Mesendoderm (in vitro differentiated cells): ENCODE measurements around the gene MAPK8IP2.

Experiments used
- DNase-seq: peaks from one replicate; pipeline ENCODE4 v3.0.0; 2013
- H2AK5ac ChIP-seq: 2 replicates; pipeline ENCODE4 v1.6.1; 2013; ENCODE audit warnings: low read length, inconsistent platforms
- H2BK120ac ChIP-seq: 2 replicates; pipeline ENCODE4 v1.6.1; 2013; ENCODE audit warnings: low read depth, mild to moderate bottlenecking, low read length, moderate library complexity, mixed read lengths
- H2BK15ac ChIP-seq: replicated peaks from 2 replicates; pipeline ENCODE4 v1.6.1; 2013; ENCODE audit warnings: low read depth, mild to moderate bottlenecking, moderate library complexity
- H2BK5ac ChIP-seq: 2 replicates; pipeline ENCODE4 v1.6.1; 2013; ENCODE audit warnings: low read length, inconsistent platforms
- H3K18ac ChIP-seq: 2 replicates; pipeline ENCODE4 v1.6.1; 2013; ENCODE audit warnings: mild to moderate bottlenecking, low read length, mixed read lengths
- H3K23ac ChIP-seq: one replicate; pipeline ENCODE4 v1.6.1; 2013; ENCODE audit warnings: low read length
- H3K27ac ChIP-seq: 2 replicates; pipeline ENCODE4 v1.5.1; 2013; ENCODE audit warnings: low read depth, mild to moderate bottlenecking, inconsistent platforms, low read length, moderate library complexity
- H3K27me3 ChIP-seq: 2 replicates; pipeline ENCODE4 v1.6.1; 2013; ENCODE audit warnings: low read length, control low read depth, mild to moderate bottlenecking, inconsistent platforms; ENCODE audit not compliant: insufficient read depth, poor library complexity
- H3K36me3 ChIP-seq: 2 replicates; pipeline ENCODE4 v1.6.1; 2013; ENCODE audit warnings: low read length, inconsistent platforms; ENCODE audit not compliant: control insufficient read depth, insufficient read depth
- H3K4ac ChIP-seq: one replicate; pipeline ENCODE4 v1.6.1; 2013; ENCODE audit warnings: low read depth, mild to moderate bottlenecking, low read length, moderate library complexity
- H3K4me1 ChIP-seq: 2 replicates; pipeline ENCODE4 v1.6.1; 2013; ENCODE audit warnings: low read depth, low read length, inconsistent platforms; ENCODE audit not compliant: control insufficient read depth
- H3K4me2 ChIP-seq: 2 replicates; pipeline ENCODE4 v1.6.1; 2013; ENCODE audit warnings: low read length
- H3K4me3 ChIP-seq: 2 replicates; pipeline ENCODE4 v1.5.1; 2013; ENCODE audit warnings: mild to moderate bottlenecking, low read length
- H3K56ac ChIP-seq: one replicate; pipeline ENCODE4 v1.6.1; 2013; ENCODE audit warnings: low read length
- H3K79me1 ChIP-seq: 2 replicates; pipeline ENCODE4 v1.6.1; 2013; ENCODE audit warnings: low read length, inconsistent platforms
- H3K79me2 ChIP-seq: 2 replicates; pipeline ENCODE4 v1.6.1; 2013; ENCODE audit warnings: mild to moderate bottlenecking, low read length; ENCODE audit not compliant: control insufficient read depth, insufficient read depth
- H3K9ac ChIP-seq: 2 replicates; pipeline ENCODE4 v1.6.1; 2013; ENCODE audit warnings: low read length, inconsistent platforms
- H4K5ac ChIP-seq: one replicate; pipeline ENCODE4 v1.6.1; 2013; ENCODE audit warnings: low read length
- H4K8ac ChIP-seq: one replicate; pipeline ENCODE4 v1.6.1; 2013; ENCODE audit warnings: low read depth, mild to moderate bottlenecking, control low read depth, low read length, moderate library complexity
- WGBS: extraction: QIAGEN DNeasy Blood & Tissue Kit; methylation state at CpG from one replicate; pipeline ENCODE4 v1.1.7; 2013; ENCODE audit warnings: low lambda C conversion rate, missing lambda C conversion rate; ENCODE audit not compliant: insufficient coverage; ENCODE audit errors: extremely low coverage; 5-methylcytosine and 5-hydroxymethylcytosine counted together

Gene MAPK8IP2

DNA sequence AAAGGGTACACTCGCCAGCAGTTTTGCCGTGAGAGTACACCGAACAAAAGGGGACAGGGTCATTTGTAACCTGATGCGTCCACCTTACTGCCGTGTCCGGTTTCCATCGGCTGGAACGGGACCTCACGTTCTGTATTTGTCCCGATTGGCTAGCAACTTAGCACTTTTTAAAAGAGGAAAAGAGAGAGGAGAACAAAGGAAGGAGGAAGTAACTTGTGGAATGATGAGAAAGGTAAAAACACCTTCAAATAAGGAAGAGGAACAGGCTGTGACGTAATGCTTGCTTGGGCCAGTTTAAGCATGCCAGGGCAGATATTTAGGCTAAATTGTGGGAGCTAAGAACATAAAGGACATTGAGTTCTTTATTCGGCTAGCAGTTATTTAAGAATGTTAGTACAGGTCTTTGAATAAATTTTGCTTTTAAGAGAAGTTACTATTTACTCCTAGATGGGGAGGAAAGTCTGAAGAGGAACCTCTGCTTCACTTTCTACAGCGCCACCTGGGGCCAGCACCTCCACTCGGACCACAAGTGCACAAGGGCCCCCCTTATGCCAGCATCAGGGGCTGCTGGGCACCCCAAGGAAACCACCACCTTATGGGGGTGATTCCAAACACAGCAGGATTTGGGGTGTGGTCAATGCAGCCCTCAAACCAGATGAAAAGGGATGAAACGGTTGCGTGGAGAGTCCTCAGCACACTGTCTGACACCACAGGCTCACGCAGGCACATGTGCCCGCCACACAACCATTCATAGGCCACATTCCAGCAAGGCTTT lies 21.5 kb downstream of the MAPK8IP2 start:
- no peak overlapping the region for H3K9ac ChIP-seq
- H3K18ac ChIP-seq = no peak overlapping the region
- no peak overlapping the region for H3K4me2 ChIP-seq
- no peak overlapping the region for H4K8ac ChIP-seq
- H4K5ac ChIP-seq = no peak overlapping the region
- H2AK5ac ChIP-seq = no peak overlapping the region
- no peak overlapping the region for H3K56ac ChIP-seq
- no peaks in the 10 kb centered on the region for H3K36me3 ChIP-seq
- no peak overlapping the region for H3K4me3 ChIP-seq
- H3K79me1 ChIP-seq = no peaks in the 10 kb centered on the region
- H3K4me1 ChIP-seq = no peaks in the 10 kb centered on the region
- H2BK120ac ChIP-seq = no peak overlapping the region
- no peaks in the 10 kb centered on the region for H3K27me3 ChIP-seq
- H2BK5ac ChIP-seq = no peak overlapping the region
- no peak overlapping the region for H3K27ac ChIP-seq
- no CpG with 5 or more reads among the region's 18 CpGs for WGBS
- no peak overlapping the region for H2BK15ac ChIP-seq
- H3K79me2 ChIP-seq = no peaks in the 10 kb centered on the region
- H3K23ac ChIP-seq = no peak overlapping the region
- DNase-seq = no peak
- no peak overlapping the region for H3K4ac ChIP-seq

DNA sequence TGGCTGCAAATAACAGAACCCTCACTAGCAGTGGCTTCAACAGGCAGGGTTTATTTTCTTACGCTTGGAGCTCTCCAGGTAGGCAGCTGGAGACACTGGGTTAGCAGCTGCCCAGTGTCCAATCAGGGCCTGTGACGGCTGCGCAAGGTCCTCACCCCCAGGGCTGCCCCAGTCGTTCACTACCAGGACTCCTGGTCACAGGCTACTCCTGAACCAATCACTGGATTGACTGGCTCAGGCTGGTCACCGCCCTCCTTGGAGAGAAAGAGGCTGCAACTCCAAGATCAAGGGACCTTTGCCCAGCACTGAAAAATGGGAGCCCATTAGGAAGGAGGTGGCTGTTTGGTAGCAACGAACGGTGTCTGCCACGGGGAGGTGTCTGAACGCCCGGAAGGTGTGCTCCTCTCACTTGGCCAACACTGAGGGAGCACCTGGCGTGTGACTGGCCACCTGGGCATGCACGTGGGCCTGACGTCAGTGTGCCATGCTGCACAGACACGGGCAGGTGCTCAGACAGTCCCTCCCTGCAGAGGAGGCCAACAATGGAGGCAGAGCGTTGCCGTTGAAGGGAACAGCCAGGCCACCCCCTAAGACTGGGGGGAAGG lies 22.2 kb downstream of the MAPK8IP2 start:
- Histone ChIP-seq H2BK120ac (no peak overlapping the region), H3K4me1 (no peaks in the 10 kb centered on the region), H3K4me3 (no peak overlapping the region), H3K79me2 (no peaks in the 10 kb centered on the region), H3K27me3 (no peaks in the 10 kb centered on the region), H2BK15ac (no peak overlapping the region), H3K56ac (no peak overlapping the region), H2BK5ac (no peak overlapping the region), H3K18ac (no peak overlapping the region), H4K5ac (no peak overlapping the region), H3K4me2 (no peak overlapping the region), H3K9ac (no peak overlapping the region), H3K36me3 (no peaks in the 10 kb centered on the region), H2AK5ac (no peak overlapping the region), H3K27ac (no peak overlapping the region), H4K8ac (no peak overlapping the region), H3K23ac (no peak overlapping the region), H3K79me1 (no peaks in the 10 kb centered on the region), H3K4ac (no peak overlapping the region)
- no peak for DNase-seq
- no CpG with 5 or more reads among the region's 16 CpGs for WGBS

DNA sequence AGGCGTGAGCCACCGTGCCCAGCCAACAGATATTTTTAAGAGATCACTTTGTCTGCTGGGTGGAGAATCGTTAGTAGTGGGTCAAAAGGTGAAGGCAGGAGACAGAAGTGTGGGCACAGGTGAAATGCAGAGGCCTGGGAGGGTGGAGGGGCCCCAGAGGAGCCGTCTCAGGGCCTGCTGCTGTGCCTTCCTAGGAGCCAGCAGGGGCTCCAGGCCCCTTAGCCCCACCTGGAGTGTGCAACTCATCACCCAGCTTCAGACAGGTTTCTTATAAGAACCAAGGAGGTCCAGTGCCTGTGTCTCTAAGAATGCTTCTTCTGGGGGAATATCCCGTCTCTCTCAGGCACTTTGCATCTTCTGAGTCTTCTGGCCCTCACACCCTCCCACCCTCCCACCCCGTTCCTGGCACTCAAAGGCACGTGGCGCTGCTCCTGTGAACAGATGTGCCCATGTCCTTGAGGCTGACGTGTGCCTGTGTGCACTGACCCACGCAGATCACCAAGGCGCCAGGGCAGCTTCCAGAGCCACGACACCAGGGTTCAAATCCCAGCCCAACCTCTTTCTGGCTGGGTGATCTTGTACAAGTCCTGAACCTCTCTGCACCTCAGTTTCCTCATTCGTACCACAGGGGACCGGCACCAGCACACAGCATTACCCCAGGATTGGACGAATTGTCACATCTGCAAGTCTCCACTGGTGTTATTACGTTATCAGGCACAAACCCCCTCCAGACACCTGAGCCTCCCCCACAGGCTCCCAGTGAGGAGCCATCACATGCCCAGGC lies 23.9 kb downstream of the MAPK8IP2 start:
- Histone ChIP-seq H2BK120ac (no peak overlapping the region), H3K23ac (no peak overlapping the region), H3K79me1 (peaks cover 1% of the 10 kb centered on the region), H2BK15ac (no peak overlapping the region), H2BK5ac (no peak overlapping the region), H4K8ac (no peak overlapping the region), H3K9ac (no peak overlapping the region), H3K4me1 (no peaks in the 10 kb centered on the region), H3K79me2 (no peaks in the 10 kb centered on the region), H3K18ac (no peak overlapping the region), H3K4me2 (no peak overlapping the region), H3K27me3 (no peaks in the 10 kb centered on the region), H3K27ac (no peak overlapping the region), H3K4me3 (no peak overlapping the region), H2AK5ac (no peak overlapping the region), H3K56ac (no peak overlapping the region), H4K5ac (no peak overlapping the region), H3K4ac (no peak overlapping the region), H3K36me3 (no peaks in the 10 kb centered on the region)
- no CpG with 5 or more reads among the region's 16 CpGs for WGBS
- no peak for DNase-seq

DNA sequence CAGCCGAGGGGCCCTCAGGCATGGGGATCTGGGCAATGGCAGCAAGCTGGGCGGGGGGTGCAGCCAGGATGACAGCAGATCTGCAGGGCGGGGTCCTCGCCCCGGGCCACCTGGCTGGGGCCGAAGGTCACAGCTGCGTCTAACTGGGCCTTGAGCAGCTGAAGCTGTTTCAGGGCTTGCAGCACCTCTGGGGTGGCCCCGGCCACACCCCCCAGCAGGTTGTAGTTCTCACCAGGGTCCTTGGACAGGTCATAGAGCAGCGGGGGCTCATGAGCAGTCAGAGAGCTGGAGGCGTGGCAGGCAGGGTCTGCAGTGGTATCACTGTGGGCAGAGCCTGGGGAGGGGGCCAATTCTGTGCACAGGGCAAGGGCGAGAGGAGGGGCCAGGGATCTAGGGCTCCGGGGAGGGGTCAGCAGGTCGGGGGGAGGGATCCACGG lies 24.6 kb downstream of the MAPK8IP2 start:
- H4K5ac ChIP-seq = no peak overlapping the region
- H3K27ac ChIP-seq = no peak overlapping the region
- no peak overlapping the region for H2BK15ac ChIP-seq
- peaks cover 1% of the 10 kb centered on the region for H3K79me1 ChIP-seq
- H3K4ac ChIP-seq = no peak overlapping the region
- H3K27me3 ChIP-seq = no peaks in the 10 kb centered on the region
- no peak overlapping the region for H4K8ac ChIP-seq
- no peaks in the 10 kb centered on the region for H3K79me2 ChIP-seq
- no peak for DNase-seq
- no peak overlapping the region for H3K4me2 ChIP-seq
- no peak overlapping the region for H3K56ac ChIP-seq
- no peak overlapping the region for H2BK120ac ChIP-seq
- no peak overlapping the region for H2BK5ac ChIP-seq
- H3K23ac ChIP-seq = no peak overlapping the region
- no peaks in the 10 kb centered on the region for H3K4me1 ChIP-seq
- no CpG with 5 or more reads among the region's 14 CpGs for WGBS
- no peak overlapping the region for H2AK5ac ChIP-seq
- no peaks in the 10 kb centered on the region for H3K36me3 ChIP-seq
- no peak overlapping the region for H3K4me3 ChIP-seq
- no peak overlapping the region for H3K18ac ChIP-seq
- no peak overlapping the region for H3K9ac ChIP-seq

DNA sequence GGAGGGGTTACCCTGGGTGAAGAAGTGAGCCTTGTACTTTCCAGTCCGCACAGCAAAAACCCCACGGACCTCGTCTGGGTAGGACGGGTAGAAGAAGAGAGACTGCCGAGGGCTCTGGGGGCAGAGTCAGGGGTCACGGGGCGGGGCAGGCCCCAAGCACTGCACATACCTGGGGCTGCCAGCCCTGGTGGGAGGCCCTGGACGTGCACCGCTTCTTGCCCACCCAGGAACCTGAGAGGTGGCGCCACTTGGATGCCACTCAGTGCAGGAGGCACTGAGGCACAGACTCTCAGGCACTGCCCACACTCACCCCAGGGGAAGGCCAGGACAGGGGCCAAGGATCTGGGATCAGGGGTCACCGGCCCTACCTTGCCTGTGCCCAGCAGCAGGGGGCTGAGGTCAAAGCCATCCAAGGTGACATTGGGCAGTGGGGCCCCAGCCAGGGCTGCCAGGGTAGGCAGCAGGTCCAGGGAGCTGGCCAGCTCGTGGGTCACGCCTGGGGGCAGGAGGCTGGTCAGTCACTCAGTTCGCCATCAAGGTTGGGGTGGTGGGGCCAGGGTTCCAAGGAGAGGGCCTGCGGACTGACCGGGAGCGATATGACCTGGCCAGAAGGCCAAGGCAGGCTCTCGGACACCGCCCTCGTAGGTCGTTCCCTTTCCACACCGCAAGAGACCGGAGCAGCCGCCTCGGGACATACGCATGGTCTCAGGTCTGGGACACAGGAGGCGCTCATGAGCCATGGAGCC lies 25.1 kb downstream of the MAPK8IP2 start:
- no peak overlapping the region for H3K4ac ChIP-seq
- no peak overlapping the region for H3K18ac ChIP-seq
- H3K79me1 ChIP-seq = peaks cover 1% of the 10 kb centered on the region
- H3K4me3 ChIP-seq = no peak overlapping the region
- no peak overlapping the region for H3K27ac ChIP-seq
- H2BK5ac ChIP-seq = no peak overlapping the region
- H3K79me2 ChIP-seq = no peaks in the 10 kb centered on the region
- no peak overlapping the region for H3K23ac ChIP-seq
- no CpG with 5 or more reads among the region's 27 CpGs for WGBS
- no peak overlapping the region for H4K8ac ChIP-seq
- no peaks in the 10 kb centered on the region for H3K36me3 ChIP-seq
- H2AK5ac ChIP-seq = no peak overlapping the region
- H3K9ac ChIP-seq = no peak overlapping the region
- H3K56ac ChIP-seq = no peak overlapping the region
- H2BK15ac ChIP-seq = no peak overlapping the region
- no peak overlapping the region for H3K4me2 ChIP-seq
- no peaks in the 10 kb centered on the region for H3K27me3 ChIP-seq
- no peaks in the 10 kb centered on the region for H3K4me1 ChIP-seq
- no peak overlapping the region for H2BK120ac ChIP-seq
- DNase-seq = no peak
- H4K5ac ChIP-seq = no peak overlapping the region
